Loucy (cell line): ENCODE results near the gene PRSS1.

Experiments used
- H2AFZ ChIP-seq: fragments of 200-600 bp; sonication (generic); 2 replicates; pipeline ENCODE4 v1.6.0; 2016; ENCODE audit warnings: antibody characterized with exemption, mild to moderate bottlenecking, low read length, moderate library complexity
- H3F3A ChIP-seq: fragments of 200-600 bp; 2 replicates; pipeline ENCODE4 v1.6.0; 2016; ENCODE audit warnings: antibody characterized with exemption, low read depth, mild to moderate bottlenecking
- H3K27me3 ChIP-seq: fragments of 200-600 bp; sonication (generic); 2 replicates; pipeline ENCODE4 v1.6.1; 2014; ENCODE audit warnings: low read length, mild to moderate bottlenecking; ENCODE audit not compliant: insufficient read depth, poor library complexity, severe bottlenecking
- H3K36me3 ChIP-seq: fragments of 200-600 bp; sonication (generic); 2 replicates; pipeline ENCODE4 v1.6.1; 2016; ENCODE audit warnings: low read length; ENCODE audit not compliant: insufficient read depth
- H3K4me1 ChIP-seq: fragments of 200-600 bp; sonication (generic); 2 replicates; pipeline ENCODE4 v1.5.1; 2014; ENCODE audit warnings: low read length, mild to moderate bottlenecking; ENCODE audit not compliant: insufficient read depth, poor library complexity, severe bottlenecking
- H3K4me2 ChIP-seq: fragments of 200-600 bp; sonication (generic); 2 replicates; pipeline ENCODE4 v1.6.0; 2014; ENCODE audit warnings: antibody characterized with exemption, low read length, low read depth, mild to moderate bottlenecking; ENCODE audit not compliant: poor library complexity, severe bottlenecking
- H3K4me3 ChIP-seq: fragments of 200-600 bp; sonication (generic); 2 replicates; pipeline ENCODE4 v1.5.1; 2014; ENCODE audit warnings: low read length, mild to moderate bottlenecking, mixed read lengths; ENCODE audit not compliant: poor library complexity, severe bottlenecking
- H3K79me2 ChIP-seq: fragments of 200-600 bp; sonication (generic); 2 replicates; pipeline ENCODE4 v1.6.1; 2014; ENCODE audit warnings: low read length; ENCODE audit not compliant: insufficient read depth
- H3K9ac ChIP-seq: fragments of 200-600 bp; sonication (generic); 2 replicates; pipeline ENCODE4 v1.6.0; 2014; ENCODE audit warnings: mild to moderate bottlenecking, low read depth, low read length, moderate library complexity; ENCODE audit not compliant: poor library complexity, severe bottlenecking
- H3K9me2 ChIP-seq: fragments of 200-600 bp; sonication (generic); replicated peaks from 2 replicates; pipeline ENCODE4 v1.6.1; 2016; ENCODE audit warnings: low read depth, low read length, mixed read lengths
- H3K9me3 ChIP-seq: fragments of 200-600 bp; sonication (generic); 2 replicates; pipeline ENCODE4 v1.6.1; 2014; ENCODE audit warnings: mild to moderate bottlenecking, antibody characterized with exemption, low read length, low read depth; ENCODE audit not compliant: insufficient read depth
- H4K20me1 ChIP-seq: fragments of 200-600 bp; sonication (generic); 2 replicates; pipeline ENCODE4 v1.6.0; 2014; ENCODE audit warnings: antibody characterized with exemption, low read length, mild to moderate bottlenecking; ENCODE audit not compliant: insufficient read depth, poor library complexity, severe bottlenecking
- EZH2phosphoT487 ChIP-seq: fragments of 200-600 bp; IDR thresholded peaks from 2 replicates; pipeline ENCODE4 v1.6.1; 2018; ENCODE audit warnings: antibody characterized with exemption, mild to moderate bottlenecking, moderate library complexity, borderline replicate concordance
- TF ChIP-seq, protein P1 (sequence below): fragments of 200-600 bp; sonication (generic); conservative IDR thresholded peaks from 2 replicates; pipeline ENCODE4 v1.5.1; 2014; ENCODE audit warnings: mild to moderate bottlenecking, antibody characterized with exemption, low read length

Gene PRSS1

DNA sequence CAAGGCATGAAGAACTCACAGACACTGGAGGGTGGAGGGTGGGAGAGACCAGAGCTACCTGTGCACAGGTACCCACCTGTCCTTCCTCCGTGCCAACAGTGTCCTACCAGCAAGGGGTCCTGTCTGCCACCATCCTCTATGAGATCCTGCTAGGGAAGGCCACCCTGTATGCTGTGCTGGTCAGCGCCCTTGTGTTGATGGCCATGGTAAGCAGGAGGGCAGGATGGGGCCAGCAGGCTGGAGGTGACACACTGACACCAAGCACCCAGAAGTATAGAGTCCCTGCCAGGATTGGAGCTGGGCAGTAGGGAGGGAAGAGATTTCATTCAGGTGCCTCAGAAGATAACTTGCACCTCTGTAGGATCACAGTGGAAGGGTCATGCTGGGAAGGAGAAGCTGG lies 43.3 kb downstream of the PRSS1 start:
- Histone ChIP-seq H2AFZ (no peak overlapping the region), H3K4me2 (no peak overlapping the region), H3K36me3 (peaks cover 14% of the 10 kb centered on the region), H3K79me2 (peaks cover 15% of the 10 kb centered on the region), H3K4me1 (no peaks in the 10 kb centered on the region), H3K9me2 (no peaks in the 10 kb centered on the region), H3K27me3 (peaks cover 15% of the 10 kb centered on the region), H3K4me3 (no peak overlapping the region), H3K9me3 (no peaks in the 10 kb centered on the region), H4K20me1 (peaks cover 4% of the 10 kb centered on the region), H3K9ac (no peak overlapping the region), H3F3A (no peaks in the 10 kb centered on the region)
- TF ChIP-seq, protein P1, sequence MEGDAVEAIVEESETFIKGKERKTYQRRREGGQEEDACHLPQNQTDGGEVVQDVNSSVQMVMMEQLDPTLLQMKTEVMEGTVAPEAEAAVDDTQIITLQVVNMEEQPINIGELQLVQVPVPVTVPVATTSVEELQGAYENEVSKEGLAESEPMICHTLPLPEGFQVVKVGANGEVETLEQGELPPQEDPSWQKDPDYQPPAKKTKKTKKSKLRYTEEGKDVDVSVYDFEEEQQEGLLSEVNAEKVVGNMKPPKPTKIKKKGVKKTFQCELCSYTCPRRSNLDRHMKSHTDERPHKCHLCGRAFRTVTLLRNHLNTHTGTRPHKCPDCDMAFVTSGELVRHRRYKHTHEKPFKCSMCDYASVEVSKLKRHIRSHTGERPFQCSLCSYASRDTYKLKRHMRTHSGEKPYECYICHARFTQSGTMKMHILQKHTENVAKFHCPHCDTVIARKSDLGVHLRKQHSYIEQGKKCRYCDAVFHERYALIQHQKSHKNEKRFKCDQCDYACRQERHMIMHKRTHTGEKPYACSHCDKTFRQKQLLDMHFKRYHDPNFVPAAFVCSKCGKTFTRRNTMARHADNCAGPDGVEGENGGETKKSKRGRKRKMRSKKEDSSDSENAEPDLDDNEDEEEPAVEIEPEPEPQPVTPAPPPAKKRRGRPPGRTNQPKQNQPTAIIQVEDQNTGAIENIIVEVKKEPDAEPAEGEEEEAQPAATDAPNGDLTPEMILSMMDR: no peak
- TF ChIP-seq EZH2phosphoT487: no peak

DNA sequence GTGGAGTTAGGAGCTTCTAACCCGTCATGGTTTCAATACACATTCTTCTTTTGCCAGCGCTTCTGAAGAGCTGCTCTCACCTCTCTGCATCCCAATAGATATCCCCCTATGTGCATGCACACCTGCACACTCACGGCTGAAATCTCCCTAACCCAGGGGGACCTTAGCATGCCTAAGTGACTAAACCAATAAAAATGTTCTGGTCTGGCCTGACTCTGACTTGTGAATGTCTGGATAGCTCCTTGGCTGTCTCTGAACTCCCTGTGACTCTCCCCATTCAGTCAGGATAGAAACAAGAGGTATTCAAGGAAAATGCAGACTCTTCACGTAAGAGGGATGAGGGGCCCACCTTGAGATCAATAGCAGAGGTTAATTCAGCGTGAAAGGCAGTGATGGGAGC lies 43.9 kb downstream of the PRSS1 start:
- Histone ChIP-seq H3K4me1 (no peaks in the 10 kb centered on the region), H3K79me2 (peaks cover 21% of the 10 kb centered on the region), H3K4me3 (no peak overlapping the region), H3K9me3 (no peaks in the 10 kb centered on the region), H4K20me1 (peaks cover 4% of the 10 kb centered on the region), H3K27me3 (peaks cover 21% of the 10 kb centered on the region), H3K9me2 (no peaks in the 10 kb centered on the region), H3F3A (no peaks in the 10 kb centered on the region), H3K36me3 (peaks cover 20% of the 10 kb centered on the region), H2AFZ (no peak overlapping the region), H3K4me2 (no peak overlapping the region), H3K9ac (no peak overlapping the region)
- TF ChIP-seq, protein P1: no peak
- no peak for TF ChIP-seq EZH2phosphoT487

DNA sequence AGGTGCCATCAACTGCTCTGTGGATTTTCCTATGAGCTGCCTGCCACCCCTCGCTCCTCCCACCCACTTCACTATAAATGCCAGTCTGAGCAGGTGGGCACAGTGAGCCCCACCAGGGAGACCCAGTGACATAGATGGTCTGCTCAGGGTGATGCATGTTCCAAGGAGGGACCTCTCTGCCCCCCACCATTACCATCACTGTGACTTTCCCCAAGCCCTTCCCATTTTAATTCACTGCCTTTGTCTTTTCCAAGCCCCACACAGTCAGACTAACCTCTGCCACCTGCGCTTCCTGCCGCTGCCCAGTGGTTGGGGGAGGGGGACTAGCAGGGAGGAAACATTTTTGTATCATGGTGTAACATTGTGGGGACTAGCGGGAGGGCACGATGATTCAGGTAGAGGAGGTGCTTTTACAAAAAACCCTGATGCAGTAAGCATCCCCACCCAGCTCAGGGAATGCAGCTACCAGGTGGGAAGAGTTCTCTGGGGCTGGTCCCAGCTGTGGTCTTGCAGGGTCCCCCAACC lies 46.1 kb downstream of the PRSS1 start:
- Histone ChIP-seq H3K9ac (no peak overlapping the region), H3K79me2 (peaks cover 43% of the 10 kb centered on the region), H3K4me1 (peaks cover 14% of the 10 kb centered on the region), H2AFZ (no peak overlapping the region), H3K27me3 (peaks cover 35% of the 10 kb centered on the region), H3K4me2 (no peak overlapping the region), H3K9me3 (no peaks in the 10 kb centered on the region), H3K36me3 (peaks cover 42% of the 10 kb centered on the region), H3F3A (peaks cover 6% of the 10 kb centered on the region; the same call in 1 of the 2 replicates), H3K9me2 (no peaks in the 10 kb centered on the region), H3K4me3 (no peak overlapping the region), H4K20me1 (peaks cover 4% of the 10 kb centered on the region)
- TF ChIP-seq, protein P1: no peak
- no peak for TF ChIP-seq EZH2phosphoT487
